Activated CD8-positive, alpha-beta memory T cell treated with anti-CD3 and anti-CD28 coated beads, Interleukin-2, amount 50 U/mL, for 24 hours (primary cell): ENCODE measurements around the gene ZMYM3.

Experiments used
- DNase-seq: peaks from one replicate; pipeline ENCODE4 v3.0.0-alpha.2; 2020; ENCODE audit errors: extremely low read depth

Gene ZMYM3

GRCh38 chrX:71214604-71215337 lies 39.2 kb downstream of the ZMYM3 start:
- no peak for DNase-seq

GRCh38 chrX:71214152-71214551 lies 39.8 kb downstream of the ZMYM3 start:
- DNase-seq, result no peak

- DNase-seq, result no peak
Observed at GRCh38 chrX:71212536-71212935, 41.4 kb downstream of the ZMYM3 start.

GRCh38 chrX:71210816-71211215 lies 43.1 kb downstream of the ZMYM3 start:
- DNase-seq, result no peak

- DNase-seq, result no peak
Observed at GRCh38 chrX:71199252-71200008, 54.5 kb downstream of the ZMYM3 start.

- no peak for DNase-seq
Observed at GRCh38 chrX:71198066-71198465, 55.9 kb downstream of the ZMYM3 start.

- no peak for DNase-seq
Observed at GRCh38 chrX:71195964-71196649, 57.8 kb downstream of the ZMYM3 start.

- DNase-seq, result no peak
Observed at GRCh38 chrX:71191248-71191647, 62.7 kb downstream of the ZMYM3 start.
